CD4-positive, CD25-positive, alpha-beta regulatory T cell (primary cell): ENCODE data around the gene CYB5R3. TPM values are rescaled to one million over a fixed set of nuclear protein-coding genes. Genes with fewer than 3 reads are reported as not detected.
A peak's percentile ranks its signal among the peaks of the same experiment; 100 is the strongest.

Experiments used
- ATAC-seq, 2 donors: fragments of 150-1000 bp; cut with Tn5 transposase; one replicate each; pipeline ENCODE4 v1.10.0; 2021; ENCODE audit warnings: low read depth in 2 of 2, moderate number of reproducible peaks in 2 of 2, moderate library complexity in 1 of 2
- DNase-seq, 3 donors: peaks; one replicate each; pipeline versions ENCODE4 v3.0.0 to v3.0.0-alpha.2; 2012 to 2022; ENCODE audit warnings: mixed read lengths in 1 of 3
- H3K27ac ChIP-seq: one replicate; pipeline ENCODE4 v1.7.0; 2013; ENCODE audit warnings: mild to moderate bottlenecking, low read length; ENCODE audit not compliant: insufficient read depth, poor library complexity, severe bottlenecking
- H3K27me3 ChIP-seq: one replicate; pipeline ENCODE4 v1.7.0; 2013; ENCODE audit warnings: low read length; ENCODE audit not compliant: control insufficient read depth, insufficient read depth
- H3K36me3 ChIP-seq: one replicate; pipeline ENCODE4 v1.7.0; 2013; ENCODE audit warnings: mild to moderate bottlenecking, low read length, moderate library complexity; ENCODE audit not compliant: control insufficient read depth, insufficient read depth
- H3K4me1 ChIP-seq: 2 replicates; pipeline ENCODE4 v1.7.0; 2013; ENCODE audit warnings: mild to moderate bottlenecking, low read length; ENCODE audit not compliant: insufficient read depth, control insufficient read depth, poor library complexity, severe bottlenecking
- H3K4me3 ChIP-seq: one replicate; pipeline ENCODE4 v1.7.0; 2013; ENCODE audit warnings: low read depth, mild to moderate bottlenecking, low read length, moderate library complexity
- H3K9me3 ChIP-seq, 2 experiments: 1 replicate in 1 of 2; 2 replicates in 1 of 2; pipeline ENCODE4 v1.7.0; 2013; ENCODE audit warnings: low read length in 2 of 2, mild to moderate bottlenecking in 1 of 2, moderate library complexity in 1 of 2; ENCODE audit not compliant: control insufficient read depth in 2 of 2
- H3K27ac Mint-ChIP-seq, 3 donors: one replicate each; pipeline ENCODE4 v1.8.0; 2020 to 2022; ENCODE audit warnings: mild to moderate bottlenecking in 3 of 3, mixed read lengths in 3 of 3, moderate library complexity in 2 of 3
- H3K27me3 Mint-ChIP-seq: one replicate; pipeline ENCODE4 v1.8.0; 2022; ENCODE audit warnings: mild to moderate bottlenecking, mixed read lengths
- H3K36me3 Mint-ChIP-seq: one replicate; pipeline ENCODE4 v1.8.0; 2020; ENCODE audit warnings: mixed read lengths
- H3K4me1 Mint-ChIP-seq, 4 donors: one replicate each; pipeline ENCODE4 v1.8.0; 2020 to 2022; ENCODE audit warnings: mixed read lengths in 4 of 4, mild to moderate bottlenecking in 1 of 4
- H3K4me3 Mint-ChIP-seq, 4 donors: one replicate each; pipeline ENCODE4 v1.8.0; 2020 to 2022; ENCODE audit warnings: mild to moderate bottlenecking in 4 of 4, mixed read lengths in 4 of 4, moderate library complexity in 3 of 4
- H3K9me3 Mint-ChIP-seq, 7 donors: one replicate each; pipeline ENCODE4 v1.8.0; 2020 to 2022; ENCODE audit warnings: mixed read lengths in 7 of 7, mild to moderate bottlenecking in 3 of 7, moderate library complexity in 2 of 7
- polyA plus RNA-seq, 4 donors: library from polyadenylated mRNA; unstranded; fragments of 300-500 nt; fragmentation: Illumina TruSeq; gene quantifications; one replicate each; pipeline ENCODE4 v1.2.3, GENCODE V29; 2021
- total RNA-seq: library from RNA; stranded (reverse); gene quantifications from one replicate; pipeline ENCODE4 v1.2.3, GENCODE V29; 2022

Gene CYB5R3
- total and polyA plus RNA-seq, 5 donors from 2014 or later: 46.6 to 56.3 (median 56.2) TPM

DNA sequence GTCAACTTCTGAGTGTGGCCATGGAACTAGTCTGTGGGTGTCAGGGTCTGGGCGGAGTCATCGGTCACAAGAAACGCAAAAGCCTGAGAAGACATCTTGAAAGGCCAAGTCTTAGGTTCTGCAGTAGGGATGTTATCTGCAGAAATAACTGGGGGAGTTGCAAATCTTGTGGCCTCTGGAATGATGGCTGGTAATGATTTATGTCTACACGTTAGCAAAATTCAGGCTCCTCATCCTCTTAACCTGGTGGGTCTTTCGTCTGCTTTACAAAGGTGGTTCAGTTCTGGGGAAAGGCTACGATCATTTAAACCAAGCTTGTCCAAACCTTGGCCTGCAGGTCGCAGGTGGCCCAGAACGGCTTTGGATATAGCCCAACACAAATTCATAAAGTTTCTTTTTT, 7.4 kb upstream of the CYB5R3 start:
- H3K27me3 Mint-ChIP-seq: peaks cover 12% of the 10 kb centered on the region
- H3K4me3 ChIP-seq: no peak overlapping the region
- peaks cover 1% of the 10 kb centered on the region for H3K4me1 ChIP-seq
- no peak for ATAC-seq
- H3K36me3 Mint-ChIP-seq: no peaks in the 10 kb centered on the region
- H3K27ac Mint-ChIP-seq: no peak overlapping the region
- no peak overlapping the region for H3K4me3 Mint-ChIP-seq
- H3K27me3 ChIP-seq: no peaks in the 10 kb centered on the region
- H3K9me3 Mint-ChIP-seq: no peaks in the 10 kb centered on the region
- no peaks in the 10 kb centered on the region for H3K9me3 ChIP-seq
- H3K27ac ChIP-seq: no peak overlapping the region
- DNase-seq: no peak
- H3K36me3 ChIP-seq: no peaks in the 10 kb centered on the region
- no peaks in the 10 kb centered on the region for H3K4me1 Mint-ChIP-seq

DNA sequence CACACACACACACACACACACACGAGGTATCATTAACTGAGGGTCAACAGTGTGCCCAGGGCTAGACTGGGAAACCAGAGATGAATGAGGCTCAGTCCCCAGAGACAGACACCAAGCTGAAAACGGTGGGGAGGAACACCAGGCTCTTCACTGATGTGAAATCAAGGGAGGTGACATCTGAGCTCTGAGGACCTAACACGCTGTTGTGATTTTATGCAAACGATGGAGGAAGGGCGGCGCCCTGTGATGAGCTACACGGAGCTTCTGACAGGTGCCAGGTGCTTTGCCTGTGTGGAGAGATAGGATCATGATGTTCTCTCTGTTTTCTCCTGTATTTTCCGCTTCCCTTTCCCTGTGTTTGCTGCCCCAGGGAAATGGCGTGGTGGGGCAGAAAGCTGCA, 6.5 kb upstream of the CYB5R3 start:
- Histone ChIP-seq H3K9me3 (no peaks in the 10 kb centered on the region), H3K4me1 (no peaks in the 10 kb centered on the region), H3K27me3 (no peaks in the 10 kb centered on the region), H3K36me3 (no peaks in the 10 kb centered on the region), H3K4me3 (no peak overlapping the region), H3K27ac (no peak overlapping the region)
- peaks cover 12% of the 10 kb centered on the region for H3K27me3 Mint-ChIP-seq
- ATAC-seq: peak in 1 of 2 donors; percentile 40
- H3K27ac Mint-ChIP-seq: no peak overlapping the region
- DNase-seq: peak in 1 of 3 donors; percentile 51
- no peaks in the 10 kb centered on the region for H3K4me1 Mint-ChIP-seq
- no peak overlapping the region for H3K4me3 Mint-ChIP-seq
- no peaks in the 10 kb centered on the region for H3K9me3 Mint-ChIP-seq
- no peaks in the 10 kb centered on the region for H3K36me3 Mint-ChIP-seq

DNA sequence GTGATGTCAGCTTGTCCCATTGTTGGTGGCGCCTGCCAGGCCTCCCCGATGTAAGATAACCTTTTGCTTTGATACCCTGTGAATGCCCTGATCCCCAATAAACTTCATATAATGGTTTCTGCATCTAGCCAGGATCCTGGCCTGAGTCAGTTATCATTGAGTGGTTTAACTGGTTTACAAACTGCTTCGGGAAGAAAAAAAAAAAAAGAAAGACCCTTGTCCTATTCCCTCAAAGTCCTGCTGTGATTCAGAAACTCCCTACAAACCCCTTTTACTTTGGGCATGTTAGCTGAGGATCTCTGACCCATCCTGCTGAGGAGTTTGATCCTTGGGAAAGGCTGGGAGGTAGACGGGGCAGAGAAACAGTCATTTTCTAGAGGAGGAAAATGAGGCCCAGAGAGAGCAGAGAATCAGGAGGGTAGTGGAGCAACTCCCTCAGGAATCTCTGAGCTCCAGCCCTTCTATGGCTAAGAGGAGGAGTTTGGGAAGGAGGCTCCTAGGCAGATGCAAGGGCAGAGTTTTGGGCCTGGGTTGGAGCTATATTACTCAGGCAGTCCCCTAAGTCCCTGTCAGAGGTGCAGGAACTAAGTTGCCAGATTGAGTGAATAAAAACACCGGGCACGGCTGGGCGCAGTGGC, 5.4 kb upstream of the CYB5R3 start:
- H3K36me3 ChIP-seq: no peaks in the 10 kb centered on the region
- no peaks in the 10 kb centered on the region for H3K36me3 Mint-ChIP-seq
- H3K4me1 Mint-ChIP-seq: peaks cover 0 to 3% (median 1%) of the 10 kb centered on the region in 4 donors
- H3K27me3 Mint-ChIP-seq: peaks cover 14% of the 10 kb centered on the region
- no peaks in the 10 kb centered on the region for H3K27me3 ChIP-seq
- peak overlapping the region in 1 of 4 donors; percentile 30 for H3K4me3 Mint-ChIP-seq
- no peaks in the 10 kb centered on the region for H3K9me3 Mint-ChIP-seq
- H3K4me3 ChIP-seq: no peak overlapping the region
- peaks cover 3% of the 10 kb centered on the region for H3K4me1 ChIP-seq
- no peak overlapping the region for H3K27ac ChIP-seq
- DNase-seq (no peak), ATAC-seq (no peak)
- H3K27ac Mint-ChIP-seq: no peak overlapping the region
- H3K9me3 ChIP-seq: no peaks in the 10 kb centered on the region

DNA sequence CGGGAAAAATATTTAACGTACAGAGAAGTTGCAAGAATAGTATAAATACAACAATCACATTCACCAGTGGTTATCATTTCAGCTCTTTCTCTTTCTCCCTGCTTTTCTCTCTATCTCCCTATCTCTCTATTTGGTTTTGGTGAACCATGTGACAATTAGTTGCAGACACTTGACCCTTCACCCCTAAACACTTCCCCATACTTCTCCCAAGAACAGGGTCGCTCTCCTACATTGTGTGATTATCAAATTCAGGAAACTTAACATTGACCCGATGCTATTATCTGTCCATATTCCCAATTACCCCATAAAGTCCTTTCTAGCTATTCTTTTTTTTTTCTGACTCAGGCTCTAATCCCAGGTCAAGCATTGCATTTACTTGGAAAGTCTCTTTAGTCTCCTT, 4.8 kb upstream of the CYB5R3 start:
- Mint-ChIP-seq H3K27me3 (peaks cover 15% of the 10 kb centered on the region), H3K27ac (peak overlapping the region in 1 of 3 donors; percentile 84), H3K9me3 (no peaks in the 10 kb centered on the region), H3K4me3 (peak overlapping the region in 2 of 4 donors; percentile 30 to 59), H3K36me3 (no peaks in the 10 kb centered on the region), H3K4me1 (peaks cover 0 to 5% (median 2%) of the 10 kb centered on the region in 4 donors)
- H3K4me3 ChIP-seq: no peak overlapping the region
- no peak for ATAC-seq
- no peak overlapping the region for H3K27ac ChIP-seq
- H3K4me1 ChIP-seq: peaks cover 5% of the 10 kb centered on the region
- H3K9me3 ChIP-seq: no peaks in the 10 kb centered on the region
- no peaks in the 10 kb centered on the region for H3K36me3 ChIP-seq
- no peaks in the 10 kb centered on the region for H3K27me3 ChIP-seq
- DNase-seq: no peak

DNA sequence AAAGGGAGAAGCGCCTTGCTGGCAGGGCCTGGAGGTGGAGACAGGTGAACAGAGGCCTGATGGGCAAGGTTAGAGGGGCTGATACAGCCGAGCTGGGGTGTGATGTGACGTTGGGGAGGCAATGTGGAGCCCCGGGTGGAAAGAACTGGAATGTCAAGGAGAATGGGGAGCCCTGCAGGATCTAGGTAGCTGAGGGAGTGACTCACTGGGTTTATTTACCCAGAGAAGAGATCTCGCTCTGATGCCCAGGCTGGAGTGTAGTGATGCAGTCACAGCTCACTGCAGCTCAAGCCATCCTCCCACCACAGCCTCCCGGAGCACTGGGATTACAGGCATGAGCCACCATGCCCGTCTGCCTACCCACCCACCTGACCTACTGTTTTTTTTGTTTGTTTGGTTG, 1.9 kb upstream of the CYB5R3 start:
- no peaks in the 10 kb centered on the region for H3K27me3 ChIP-seq
- Mint-ChIP-seq H3K9me3 (no peaks in the 10 kb centered on the region), H3K4me3 (peak overlapping the region; percentile 27 to 91 (median 66)), H3K36me3 (no peaks in the 10 kb centered on the region), H3K4me1 (peaks cover 0 to 25% (median 7%) of the 10 kb centered on the region in 4 donors), H3K27me3 (peaks cover 12% of the 10 kb centered on the region), H3K27ac (no peak overlapping the region)
- no peak overlapping the region for H3K4me3 ChIP-seq
- H3K36me3 ChIP-seq: no peaks in the 10 kb centered on the region
- H3K4me1 ChIP-seq: peaks cover 23% of the 10 kb centered on the region
- ATAC-seq: no peak
- no peaks in the 10 kb centered on the region for H3K9me3 ChIP-seq
- H3K27ac ChIP-seq: no peak overlapping the region
- DNase-seq: no peak

DNA sequence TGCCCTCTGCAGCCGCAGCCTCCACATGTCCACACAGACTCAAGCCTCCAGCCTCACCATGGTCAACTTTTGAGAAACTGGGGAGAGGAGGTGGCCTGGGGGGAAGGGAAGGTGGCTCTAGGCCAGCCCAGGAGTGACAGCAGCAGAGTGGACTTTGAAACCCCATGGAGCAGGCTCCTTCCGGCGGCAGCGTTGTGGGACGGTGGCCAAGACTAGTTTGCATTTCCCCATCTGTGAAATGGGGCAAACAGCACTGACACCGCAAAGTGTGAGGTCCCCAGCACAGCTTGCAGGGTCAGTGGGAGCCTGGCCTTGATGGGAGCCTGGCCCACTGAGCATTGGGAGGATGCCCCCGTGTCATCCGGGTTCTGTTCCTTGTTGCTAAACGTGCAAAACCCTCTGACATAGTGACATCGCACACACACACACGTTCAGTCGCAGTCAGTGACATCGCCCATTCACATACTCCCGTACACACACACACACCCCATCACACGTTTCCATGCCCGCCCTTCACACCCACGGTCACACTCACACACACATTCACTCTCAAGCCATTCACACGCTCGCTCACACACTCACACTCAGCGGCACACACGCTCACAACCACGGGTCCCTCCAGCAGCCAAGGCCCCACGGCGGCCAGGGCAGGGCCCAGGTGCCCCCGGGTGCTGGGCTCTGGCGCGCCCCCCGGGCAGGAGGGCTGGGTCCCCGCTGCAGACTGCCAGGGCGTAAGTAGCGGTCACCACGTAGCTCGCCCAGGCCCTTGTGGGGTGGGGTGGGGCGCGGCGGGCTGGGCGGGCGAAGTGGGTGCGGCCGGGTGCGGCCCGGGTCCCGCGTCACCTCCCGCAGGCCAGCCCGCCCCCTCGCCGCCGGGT, 585 bp downstream of the CYB5R3 start:
- Mint-ChIP-seq H3K27me3 (peaks cover 4% of the 10 kb centered on the region), H3K9me3 (no peaks in the 10 kb centered on the region), H3K36me3 (no peaks in the 10 kb centered on the region), H3K4me1 (peaks cover 0 to 46% (median 12%) of the 10 kb centered on the region in 4 donors), H3K4me3 (peak overlapping the region; percentile 95 to 99 (median 99)), H3K27ac (peak overlapping the region; percentile 98 to 100 (median 99))
- Histone ChIP-seq H3K9me3 (no peaks in the 10 kb centered on the region), H3K27me3 (no peaks in the 10 kb centered on the region), H3K36me3 (no peaks in the 10 kb centered on the region), H3K4me1 (peaks cover 23% of the 10 kb centered on the region), H3K4me3 (peak overlapping the region; percentile 77), H3K27ac (peak overlapping the region; percentile 67)
- ATAC-seq (peak; percentile 50), DNase-seq (peak in 2 of 3 donors; percentile 49 to 68)

DNA sequence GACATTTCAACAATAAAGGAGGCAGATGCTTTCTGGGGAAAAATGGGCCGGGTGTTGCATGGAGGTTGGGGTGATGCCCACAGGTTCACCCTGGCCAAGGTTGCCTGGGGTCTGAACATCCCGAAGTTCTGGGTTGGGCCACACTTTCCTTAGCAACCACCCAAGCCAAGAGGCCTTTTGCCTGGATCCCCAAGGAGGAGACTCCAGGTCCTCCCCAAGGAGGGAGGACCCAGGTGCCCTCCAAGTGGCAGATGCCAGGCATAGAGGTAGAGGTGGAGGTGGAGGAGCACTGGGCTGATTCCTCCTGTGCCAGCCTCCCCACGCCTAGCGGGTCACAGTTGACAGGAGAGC, 1.2 kb downstream of the CYB5R3 start:
- no peaks in the 10 kb centered on the region for H3K36me3 ChIP-seq
- no peak for ATAC-seq
- no peaks in the 10 kb centered on the region for H3K27me3 ChIP-seq
- H3K27ac ChIP-seq: no peak overlapping the region
- H3K4me1 ChIP-seq: peaks cover 23% of the 10 kb centered on the region
- Mint-ChIP-seq H3K4me1 (peaks cover 0 to 46% (median 12%) of the 10 kb centered on the region in 4 donors), H3K27ac (peak overlapping the region in 2 of 3 donors; percentile 84 to 99), H3K36me3 (no peaks in the 10 kb centered on the region), H3K4me3 (peak overlapping the region; percentile 95 to 99 (median 99)), H3K9me3 (no peaks in the 10 kb centered on the region), H3K27me3 (peaks cover 4% of the 10 kb centered on the region)
- peak overlapping the region; percentile 77 for H3K4me3 ChIP-seq
- H3K9me3 ChIP-seq: no peaks in the 10 kb centered on the region
- DNase-seq: no peak
